Stimulated activated CD4-positive, alpha-beta T cell treated with anti-CD3 and anti-CD28 coated beads, Interleukin-4, amount 100 ng/mL, for 1 hour (primary cell): ENCODE data around the gene RABL3.
A peak's percentile ranks its signal among the peaks of the same experiment; 100 is the strongest.
"Not testable (repeated sequence)": the region's sequence is repeated elsewhere in the genome, so short reads cannot be mapped to it uniquely, and the experiment has no call there.

Experiments used
- DNase-seq: peaks from one replicate; pipeline ENCODE4 v3.0.0-alpha.2; 2020

The RABL3 gene

GRCh38 chr3:120742198-120742848 is at the start of gene RABL3, which contains the start of gene GTF2E1:
TSS of gene RABL3 (minus strand) at chr3:120742516. CDS start at chr3:120742507, 9 bp downstream.
TSS of gene GTF2E1 (plus strand) at chr3:120742744. CDS start at chr3:120750553, 7,809 bp downstream.
- peak; percentile 92 for DNase-seq

GRCh38 chr3:120791913-120792312 is 49.6 kb upstream of the RABL3 start:
- no peak for DNase-seq

GRCh38 chr3:120791010-120791409 is 48.7 kb upstream of the RABL3 start:
- no peak for DNase-seq

- DNase-seq = not testable (repeated sequence)
These were observed 43.5 kb upstream of the RABL3 start for GRCh38 chr3:120785832-120786231.

GRCh38 chr3:120780977-120781376 is 38.7 kb upstream of the RABL3 start:
- DNase-seq = no peak

GRCh38 chr3:120778776-120779175 is 36.5 kb upstream of the RABL3 start:
- DNase-seq = no peak

- DNase-seq = no peak
These were observed 33.1 kb upstream of the RABL3 start for GRCh38 chr3:120775411-120775810.

- no peak for DNase-seq
These were observed 31.6 kb upstream of the RABL3 start for GRCh38 chr3:120773932-120774331.

- DNase-seq = no peak
These were observed 29.8 kb upstream of the RABL3 start for GRCh38 chr3:120772081-120772480.

- DNase-seq = no peak
These were observed 28.6 kb upstream of the RABL3 start for GRCh38 chr3:120770891-120771290.

- no peak for DNase-seq
These were observed 27.1 kb upstream of the RABL3 start for GRCh38 chr3:120769436-120769835.

GRCh38 chr3:120767106-120767505 is 24.8 kb upstream of the RABL3 start:
- DNase-seq = no peak

- no peak for DNase-seq
These were observed 24.3 kb upstream of the RABL3 start for GRCh38 chr3:120766576-120766975.

GRCh38 chr3:120765830-120766493 is 23.6 kb upstream of the RABL3 start:
- no peak for DNase-seq

- no peak for DNase-seq
These were observed 21.9 kb upstream of the RABL3 start for GRCh38 chr3:120764206-120764605.

- no peak for DNase-seq
These were observed 21.3 kb upstream of the RABL3 start for GRCh38 chr3:120763601-120764000.

- DNase-seq = no peak
These were observed 20.3 kb upstream of the RABL3 start for GRCh38 chr3:120762615-120763014.

GRCh38 chr3:120758551-120758950 is 16.2 kb upstream of the RABL3 start:
- not testable (repeated sequence) for DNase-seq

GRCh38 chr3:120756061-120756460 is 13.7 kb upstream of the RABL3 start:
- DNase-seq = no peak

- no peak for DNase-seq
These were observed 11.5 kb upstream of the RABL3 start for GRCh38 chr3:120753810-120754209.

- no peak for DNase-seq
These were observed 10.5 kb upstream of the RABL3 start for GRCh38 chr3:120752865-120753264.

GRCh38 chr3:120752230-120752629 is 9.9 kb upstream of the RABL3 start:
- DNase-seq = no peak

GRCh38 chr3:120749843-120750242 is 7.5 kb upstream of the RABL3 start:
- DNase-seq = no peak

GRCh38 chr3:120745466-120745865 is 3.1 kb upstream of the RABL3 start:
- DNase-seq = no peak
